CD14-positive monocyte (primary cell): ENCODE measurements around the gene ACSS1. TPM values are rescaled to one million over a fixed set of nuclear protein-coding genes. Genes with fewer than 3 reads are reported as not detected.

Source experiments
- DNase-seq, 3 donors: peaks; one replicate each; pipeline ENCODE4 v3.0.0-alpha.2; 2011 to 2022
- H2AFZ ChIP-seq: 2 replicates; pipeline ENCODE4 v1.6.0; 2012; ENCODE audit warnings: mild to moderate bottlenecking, low read depth, low read length, inconsistent platforms; ENCODE audit not compliant: insufficient read depth, poor library complexity, severe bottlenecking
- H3K27ac ChIP-seq, 2 donors: 1 replicate in 1 of 2; 2 replicates in 1 of 2; pipeline ENCODE4 v1.5.1; 2012 to 2013; ENCODE audit warnings: low read length in 2 of 2, control low read depth in 1 of 2, inconsistent platforms in 1 of 2, low read depth in 1 of 2, mild to moderate bottlenecking in 1 of 2
- H3K27me3 ChIP-seq, 2 donors: one replicate each; pipeline versions ENCODE4 v1.6.0 to v1.6.1; 2011 to 2013; ENCODE audit warnings: low read length in 2 of 2; ENCODE audit not compliant: control insufficient read depth in 2 of 2, insufficient read depth in 2 of 2
- H3K36me3 ChIP-seq, 2 donors: replicated peaks in 1 of 2; 1 replicate in 1 of 2; 2 replicates in 1 of 2; pipeline versions ENCODE4 v1.5.1 to v1.6.1; 2012 to 2013; ENCODE audit warnings: low read length in 2 of 2, control low read depth in 1 of 2, inconsistent platforms in 1 of 2, mild to moderate bottlenecking in 1 of 2; ENCODE audit not compliant: insufficient read depth in 2 of 2, control insufficient read depth in 1 of 2
- H3K4me1 ChIP-seq, 2 donors: 1 replicate in 1 of 2; 2 replicates in 1 of 2; pipeline versions ENCODE4 v1.5.1 to v1.6.1; 2012 to 2013; ENCODE audit warnings: low read length in 2 of 2, control low read depth in 1 of 2, inconsistent platforms in 1 of 2, mild to moderate bottlenecking in 1 of 2, moderate library complexity in 1 of 2; ENCODE audit not compliant: insufficient read depth in 2 of 2, control insufficient read depth in 1 of 2
- H3K4me2 ChIP-seq: replicated peaks from 2 replicates; pipeline ENCODE3; 2012; ENCODE audit warnings: low read length, moderate library complexity, mild to moderate bottlenecking; ENCODE audit not compliant: poor library complexity, severe bottlenecking; ENCODE audit errors: extremely low read depth
- H3K4me3 ChIP-seq, 3 experiments: fragments of 200-600 bp in 1 of 3; sonication (generic) in 1 of 3; replicated peaks in 1 of 3; 1 replicate in 2 of 3; 2 replicates in 1 of 3; pipeline ENCODE4 v1.5.1; 2011 to 2013; ENCODE audit warnings: low read length in 3 of 3, mild to moderate bottlenecking in 3 of 3, control low read depth in 2 of 3, low read depth in 2 of 3, inconsistent platforms in 1 of 3, moderate library complexity in 1 of 3
- H3K79me2 ChIP-seq: 2 replicates; pipeline ENCODE4 v1.6.0; 2012; ENCODE audit warnings: mild to moderate bottlenecking, control low read depth, inconsistent platforms, low read length, moderate library complexity; ENCODE audit not compliant: insufficient read depth
- H3K9ac ChIP-seq: 2 replicates; pipeline ENCODE4 v1.6.0; 2017; ENCODE audit warnings: low read length, mild to moderate bottlenecking; ENCODE audit not compliant: insufficient read depth, poor library complexity, severe bottlenecking
- H3K9me3 ChIP-seq, 2 donors: replicated peaks in 1 of 2; 1 replicate in 1 of 2; 2 replicates in 1 of 2; pipeline versions ENCODE4 v1.5.1 to v1.6.1; 2012 to 2013; ENCODE audit warnings: low read length in 2 of 2, control low read depth in 1 of 2; ENCODE audit not compliant: control insufficient read depth in 1 of 2, insufficient read depth in 1 of 2
- H4K20me1 ChIP-seq: 2 replicates; pipeline ENCODE4 v1.6.0; 2012; ENCODE audit warnings: mild to moderate bottlenecking, low read length, control low read depth, moderate library complexity; ENCODE audit not compliant: insufficient read depth
- H3K27ac Mint-ChIP-seq, 7 donors: one replicate each; pipeline ENCODE4 v1.8.0; 2020; ENCODE audit warnings: mild to moderate bottlenecking in 7 of 7, mixed read lengths in 7 of 7, moderate library complexity in 6 of 7, inconsistent platforms in 2 of 7
- H3K27me3 Mint-ChIP-seq, 3 donors: one replicate each; pipeline ENCODE4 v1.8.0; 2021 to 2022; ENCODE audit warnings: low read depth in 3 of 3, mild to moderate bottlenecking in 3 of 3, mixed read lengths in 3 of 3, moderate library complexity in 3 of 3, inconsistent platforms in 1 of 3
- H3K36me3 Mint-ChIP-seq, 2 donors: one replicate each; pipeline ENCODE4 v1.8.0; 2020; ENCODE audit warnings: mixed read lengths in 2 of 2, inconsistent platforms in 1 of 2, mild to moderate bottlenecking in 1 of 2
- H3K4me1 Mint-ChIP-seq: one replicate; pipeline ENCODE4 v1.8.0; 2020; ENCODE audit warnings: mild to moderate bottlenecking, mixed read lengths
- H3K4me3 Mint-ChIP-seq, 2 donors: one replicate each; pipeline ENCODE4 v1.8.0; 2020; ENCODE audit warnings: mild to moderate bottlenecking in 2 of 2, mixed read lengths in 2 of 2, moderate library complexity in 1 of 2
- H3K9me3 Mint-ChIP-seq, 7 donors: one replicate each; pipeline ENCODE4 v1.8.0; 2020 to 2022; ENCODE audit warnings: mixed read lengths in 7 of 7, mild to moderate bottlenecking in 6 of 7, moderate library complexity in 6 of 7, inconsistent platforms in 2 of 7
- CTCF ChIP-seq: fragments of 200-600 bp; IDR thresholded peaks from one replicate; pipeline ENCODE4 v1.8.0; 2022; ENCODE audit warnings: antibody characterized with exemption, mild to moderate bottlenecking
- WGBS: methylation state at CpG from one replicate; pipeline ENCODE4 v1.1.5; 2013; ENCODE audit warnings: missing lambda C conversion rate; ENCODE audit not compliant: insufficient coverage; 5-methylcytosine and 5-hydroxymethylcytosine counted together
- intact Hi-C, 2 donors: fragments of 100-400 bp; cut with micrococcal nuclease; formaldehyde crosslinking; loops; one replicate each; pipeline versions ENCODE4 v1.15.0 to v1.15.1; 2023
- polyA plus RNA-seq, 3 donors: library from polyadenylated mRNA; depleted of rRNA in 1 of 3; unstranded in 2 of 3; stranded (reverse) in 1 of 3; fragments of 300-500 nt in 2 of 3; fragments of >200 nt in 1 of 3; fragmentation: Illumina TruSeq in 2 of 3; gene quantifications; 1 replicate in 2 of 3; 2 replicates in 1 of 3; pipeline ENCODE4 v1.2.3, GENCODE V29; 2012 to 2021

Gene ACSS1
- polyA plus RNA-seq, 3 donors = 26.6 to 32.0 (median 27.6) TPM

GRCh38 chr20:24998631-24999445 is 59.1 kb downstream of the ACSS1 start:
- no peak overlapping the region for H3K27ac ChIP-seq
- no peak overlapping the region for H2AFZ ChIP-seq
- no peaks in the 10 kb centered on the region for H3K27me3 ChIP-seq
- H3K36me3 Mint-ChIP-seq = peaks cover 11 to 15% of the 10 kb centered on the region in 2 donors
- peaks cover 0 to 5% of the 10 kb centered on the region in 2 donors for H3K36me3 ChIP-seq
- no peak overlapping the region for H3K4me3 Mint-ChIP-seq
- peaks cover 21% of the 10 kb centered on the region for H3K4me1 Mint-ChIP-seq
- no peak overlapping the region for H3K4me2 ChIP-seq
- DNase-seq = no peak
- no peak for TF ChIP-seq CTCF
- H3K9me3 Mint-ChIP-seq = peaks cover 0 to 3% (median 0%) of the 10 kb centered on the region in 7 donors
- no peaks in the 10 kb centered on the region for H3K79me2 ChIP-seq
- H3K4me3 ChIP-seq = no peak overlapping the region
- no peaks in the 10 kb centered on the region for H4K20me1 ChIP-seq
- H3K27me3 Mint-ChIP-seq = peaks cover 2 to 5% (median 5%) of the 10 kb centered on the region in 3 donors
- no peaks in the 10 kb centered on the region for H3K9me3 ChIP-seq
- no peak overlapping the region for H3K9ac ChIP-seq
- intact Hi-C loops = loop anchor here (10.0 kb wide), 5 partner anchors 196 to 626 kb away; partner anchors contain the start of genes ENTPD6 (in 2 of the 2), ABHD12 (in 1 of the 2), GINS1 (in 1 of the 2) and NANP (in 1 of the 2)
- H3K4me1 ChIP-seq = peaks cover 5 to 9% of the 10 kb centered on the region in 2 donors
- H3K27ac Mint-ChIP-seq = peak overlapping the region in 3 of 7 donors; percentile 11 to 50 (median 41)
- 90% methylated on average over 7 of the region's 12 CpGs for WGBS

GRCh38 chr20:24998121-24998520 is 59.8 kb downstream of the ACSS1 start:
- peaks cover 12 to 16% of the 10 kb centered on the region in 2 donors for H3K4me1 ChIP-seq
- H3K27ac ChIP-seq = no peak overlapping the region

More at GRCh38 chr20:24998121-24998520, 59.8 kb downstream of the ACSS1 start:
- no peak overlapping the region for H3K4me3 Mint-ChIP-seq
- peaks cover 8 to 11% of the 10 kb centered on the region in 2 donors for H3K36me3 Mint-ChIP-seq
- intact Hi-C loops = loop anchor here (10.0 kb wide), 5 partner anchors 197 to 627 kb away; partner anchors contain the start of genes ENTPD6 (in 2 of the 2), ABHD12 (in 1 of the 2), GINS1 (in 1 of the 2) and NANP (in 1 of the 2)
- peaks cover 28% of the 10 kb centered on the region for H3K4me1 Mint-ChIP-seq
- H3K27me3 Mint-ChIP-seq = peaks cover 2 to 5% (median 5%) of the 10 kb centered on the region in 3 donors
- Histone ChIP-seq H3K79me2 (no peaks in the 10 kb centered on the region), H3K9me3 (no peaks in the 10 kb centered on the region), H3K4me2 (no peak overlapping the region), H3K9ac (no peak overlapping the region), H4K20me1 (no peaks in the 10 kb centered on the region), H2AFZ (no peak overlapping the region), H3K4me3 (no peak overlapping the region), H3K27me3 (no peaks in the 10 kb centered on the region), H3K36me3 (peaks cover 0 to 5% of the 10 kb centered on the region in 2 donors)
- H3K9me3 Mint-ChIP-seq = peaks cover 0 to 3% (median 0%) of the 10 kb centered on the region in 7 donors
- WGBS = 71% methylated on average over 1 of the region's 3 CpGs
- TF ChIP-seq CTCF = no peak
- DNase-seq = no peak
- H3K27ac Mint-ChIP-seq = no peak overlapping the region
